Kidney tubule cell (primary cell): ENCODE results near the gene TIMMDC1.

Source experiments
- DNase-seq: peaks from one replicate; pipeline ENCODE4 v3.0.0-alpha.2; 2018; ENCODE audit warnings: low spot score

Gene TIMMDC1, protein sequence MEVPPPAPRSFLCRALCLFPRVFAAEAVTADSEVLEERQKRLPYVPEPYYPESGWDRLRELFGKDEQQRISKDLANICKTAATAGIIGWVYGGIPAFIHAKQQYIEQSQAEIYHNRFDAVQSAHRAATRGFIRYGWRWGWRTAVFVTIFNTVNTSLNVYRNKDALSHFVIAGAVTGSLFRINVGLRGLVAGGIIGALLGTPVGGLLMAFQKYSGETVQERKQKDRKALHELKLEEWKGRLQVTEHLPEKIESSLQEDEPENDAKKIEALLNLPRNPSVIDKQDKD

DNA sequence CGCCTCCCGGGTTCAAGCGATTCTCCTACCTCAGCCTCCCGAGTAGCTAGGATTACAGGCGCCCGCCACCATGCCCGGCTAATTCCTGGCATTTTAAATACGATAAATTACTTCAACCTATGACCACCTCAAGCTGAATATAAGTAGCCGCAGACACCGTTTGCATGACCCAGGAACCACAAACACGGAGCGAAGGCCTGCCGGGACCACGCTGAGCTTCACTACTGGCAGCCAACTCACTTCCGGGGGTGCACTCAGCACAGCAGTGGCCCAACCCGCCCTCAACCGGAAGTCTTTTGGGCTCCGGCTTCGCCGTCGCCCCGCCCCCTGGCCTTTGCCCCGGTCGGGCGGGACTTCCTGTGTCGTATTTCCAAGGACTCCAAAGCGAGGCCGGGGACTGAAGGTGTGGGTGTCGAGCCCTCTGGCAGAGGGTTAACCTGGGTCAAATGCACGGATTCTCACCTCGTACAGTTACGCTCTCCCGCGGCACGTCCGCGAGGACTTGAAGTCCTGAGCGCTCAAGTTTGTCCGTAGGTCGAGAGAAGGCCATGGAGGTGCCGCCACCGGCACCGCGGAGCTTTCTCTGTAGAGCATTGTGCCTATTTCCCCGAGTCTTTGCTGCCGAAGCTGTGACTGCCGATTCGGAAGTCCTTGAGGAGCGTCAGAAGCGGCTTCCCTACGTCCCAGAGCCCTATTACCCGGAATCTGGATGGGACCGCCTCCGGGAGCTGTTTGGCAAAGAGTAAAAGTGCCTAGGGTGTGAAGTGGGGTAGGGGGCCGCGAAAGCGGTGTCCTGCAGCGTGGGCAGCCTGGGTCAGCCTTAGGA lies at the start of gene TIMMDC1:
TSS of gene TIMMDC1 (plus strand) at position 362 of the 826 bp plus-strand sequence. CDS start at position 549, 187 bp downstream.
- DNase-seq: peak; percentile 98

DNA sequence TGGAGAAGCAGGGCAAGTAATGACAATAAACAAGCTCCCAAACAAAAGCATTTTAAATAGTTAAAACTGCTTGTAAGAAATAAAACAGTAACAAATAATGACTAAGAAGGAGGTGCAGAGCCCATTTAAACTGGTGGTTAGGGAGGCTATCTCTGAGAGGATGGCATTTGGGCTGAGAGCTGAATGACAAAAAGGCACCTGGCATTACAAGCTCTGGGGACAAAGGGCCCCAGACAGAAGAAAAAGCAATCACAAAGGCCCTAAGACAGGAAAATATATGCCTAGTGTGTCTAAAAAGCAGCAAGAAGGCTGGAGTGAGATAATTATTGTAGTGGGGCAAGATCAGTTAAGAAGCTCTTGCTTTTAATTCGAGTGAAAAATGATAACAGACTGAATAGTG lies 44.5 kb upstream of the TIMMDC1 start:
- no peak for DNase-seq

DNA sequence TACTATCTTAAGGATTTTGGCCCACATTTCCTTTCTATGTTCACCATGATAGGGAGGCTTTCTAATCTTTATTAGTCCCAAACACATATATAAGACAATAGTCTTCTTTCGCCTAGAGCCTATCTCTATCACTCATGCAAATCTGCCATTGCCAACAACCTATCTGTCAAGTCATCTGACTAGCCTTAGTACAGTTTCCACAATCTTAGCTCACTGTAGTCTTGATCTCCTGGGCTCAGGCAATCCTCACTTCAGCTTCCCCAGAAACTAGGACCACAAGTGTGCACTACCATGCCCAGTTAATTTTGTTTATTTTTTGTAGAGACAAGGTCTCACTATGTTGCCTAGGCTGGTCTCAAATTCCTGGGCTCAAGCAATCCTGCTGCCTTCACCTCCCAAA lies 41.9 kb upstream of the TIMMDC1 start:
- no peak for DNase-seq

DNA sequence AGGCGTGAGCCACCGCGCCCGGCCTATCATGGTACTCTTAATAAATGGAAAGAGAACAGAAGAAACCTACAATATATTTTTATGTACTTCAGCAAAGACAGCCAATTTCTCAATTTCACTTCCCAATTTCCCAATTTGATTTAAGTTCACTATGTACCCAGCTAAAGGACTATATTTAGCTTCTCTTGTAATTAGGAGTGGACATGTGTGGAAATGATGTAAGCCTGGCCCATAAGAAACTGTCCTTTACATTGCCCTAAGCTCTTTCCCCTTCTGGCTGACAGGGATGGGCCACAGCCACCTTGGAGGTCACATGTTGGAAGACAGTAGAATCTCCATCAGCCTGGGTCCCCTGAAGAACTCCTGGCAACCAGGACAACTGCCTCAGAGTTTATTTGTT lies 41.1 kb upstream of the TIMMDC1 start:
- DNase-seq: no peak

DNA sequence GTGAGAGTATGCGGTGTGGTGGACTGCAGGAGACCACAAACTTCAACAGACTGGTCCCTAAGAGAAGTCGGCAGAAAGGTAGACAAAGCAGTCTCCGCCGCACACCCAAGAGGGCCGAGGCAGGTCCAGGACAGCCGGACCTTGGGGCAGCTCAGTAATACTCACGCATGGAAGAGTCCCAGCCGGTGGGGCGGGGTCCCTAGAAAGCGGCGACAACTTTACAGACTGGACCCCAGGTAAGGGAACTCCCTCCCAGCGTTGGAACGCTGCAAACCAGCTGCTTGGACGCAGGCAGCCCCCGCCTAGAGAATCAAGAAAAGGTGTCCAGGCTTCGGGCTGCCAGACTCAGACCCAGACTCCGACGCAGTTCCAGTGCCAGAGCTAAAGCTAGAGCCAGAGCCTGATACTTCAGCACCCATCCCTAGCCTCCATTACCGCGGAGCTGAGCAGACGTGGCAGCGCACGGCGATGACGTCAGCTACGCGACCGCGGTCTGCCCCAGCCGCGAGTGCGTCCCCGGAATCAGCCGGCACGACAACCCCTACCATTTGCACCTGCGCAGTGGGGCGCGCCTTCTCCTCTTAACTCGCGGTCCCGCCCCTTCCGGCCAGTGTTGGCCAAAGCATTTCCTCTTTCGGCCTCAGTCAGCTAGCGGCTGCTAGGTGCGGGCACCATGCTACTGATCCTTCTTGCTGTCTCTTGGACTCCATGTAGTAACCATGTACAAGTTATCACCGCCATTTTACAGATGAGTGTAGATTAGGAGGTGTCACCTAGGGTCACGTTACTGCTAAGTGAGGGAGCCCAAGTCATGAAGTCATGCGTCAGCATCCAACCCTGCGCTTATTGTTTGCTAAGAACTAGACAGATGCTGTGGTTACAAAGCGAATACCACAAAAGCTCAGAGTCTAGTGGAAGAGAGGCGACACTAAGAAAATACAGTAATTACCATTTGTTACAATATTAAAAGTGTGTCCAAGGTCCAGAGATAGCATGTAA lies 34.9 kb upstream of the TIMMDC1 start, which contains the start of gene TMEM39A:
TSS of gene TMEM39A (minus strand) at position 445 of the 999 bp plus-strand sequence. CDS start 1,541 bp downstream, outside the sequence.
- peak; percentile 98 for DNase-seq

DNA sequence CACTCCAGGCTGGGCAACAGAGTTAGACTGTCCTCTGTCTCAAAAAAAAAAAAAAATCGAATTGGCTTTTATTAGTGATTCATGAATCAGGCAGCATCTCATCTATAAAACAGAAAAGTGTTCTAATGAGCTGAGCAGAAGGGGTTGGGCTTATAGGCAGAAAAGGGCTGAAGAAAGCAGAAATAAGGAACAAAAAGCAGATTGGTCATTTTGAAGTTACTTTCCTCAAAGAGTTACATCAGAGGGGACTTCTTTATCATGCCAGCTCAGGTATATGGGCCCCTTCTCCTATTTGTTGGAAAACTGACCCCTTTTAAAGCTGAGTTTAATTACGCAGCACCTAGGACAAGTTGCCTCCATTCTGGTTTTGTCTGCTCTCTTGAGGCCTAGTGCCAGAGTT lies 30.3 kb upstream of the TIMMDC1 start:
- no peak for DNase-seq

DNA sequence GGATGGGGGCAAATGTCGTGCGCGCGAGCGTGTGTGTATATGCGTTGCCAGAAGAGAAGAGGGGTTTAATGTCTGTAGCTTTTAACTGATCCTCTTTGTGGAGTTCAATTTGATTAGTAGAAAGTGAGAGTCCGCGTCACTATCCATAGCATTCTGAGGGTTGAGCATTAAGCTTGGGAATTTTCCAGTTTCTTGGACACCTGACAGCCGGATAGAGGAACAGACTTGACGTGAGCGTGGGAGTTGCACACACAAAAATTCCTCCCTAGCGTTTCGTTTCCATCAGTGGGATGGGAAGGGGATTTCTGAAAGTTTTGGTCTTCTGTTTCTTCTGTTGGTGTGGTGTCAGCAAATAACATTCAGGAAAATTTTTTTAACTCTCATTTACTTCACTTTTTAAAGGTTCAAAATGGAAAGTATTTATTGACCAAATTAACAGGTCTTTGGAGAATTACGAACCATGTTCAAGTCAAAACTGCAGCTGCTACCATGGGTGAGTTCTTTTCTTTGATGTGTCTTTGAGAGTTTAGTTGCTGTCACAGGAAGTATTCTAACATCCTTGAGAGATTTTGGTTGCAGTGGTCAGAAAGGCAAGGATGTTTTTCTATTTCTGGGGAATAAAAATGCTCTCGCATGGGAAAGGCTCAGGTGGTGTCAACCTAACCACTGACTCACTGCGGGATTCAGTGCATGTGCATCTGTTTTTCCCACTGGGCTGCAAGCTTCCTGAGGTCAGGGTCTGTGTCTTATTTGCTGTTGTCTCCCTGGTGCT lies 28.7 kb upstream of the TIMMDC1 start:
- DNase-seq: no peak

DNA sequence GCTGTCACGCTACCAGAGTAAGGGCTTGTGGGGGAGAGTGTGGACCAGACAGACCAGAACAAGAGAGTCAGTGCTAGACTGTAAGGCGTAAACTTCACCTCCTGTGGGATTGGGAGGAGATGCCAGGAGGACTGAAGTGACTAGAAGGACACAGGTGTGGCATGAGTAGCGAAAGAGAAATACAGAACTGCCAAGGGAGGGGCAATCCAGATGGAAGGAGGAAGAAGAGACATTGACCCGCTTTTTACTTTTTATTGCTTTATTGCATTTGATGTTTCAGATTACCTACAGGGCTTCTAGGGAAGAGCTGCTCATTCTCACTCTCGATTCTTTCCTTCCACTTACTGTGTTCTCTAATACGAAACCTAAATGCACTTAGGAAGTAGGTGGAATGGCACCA lies 27.5 kb upstream of the TIMMDC1 start:
- DNase-seq: no peak

DNA sequence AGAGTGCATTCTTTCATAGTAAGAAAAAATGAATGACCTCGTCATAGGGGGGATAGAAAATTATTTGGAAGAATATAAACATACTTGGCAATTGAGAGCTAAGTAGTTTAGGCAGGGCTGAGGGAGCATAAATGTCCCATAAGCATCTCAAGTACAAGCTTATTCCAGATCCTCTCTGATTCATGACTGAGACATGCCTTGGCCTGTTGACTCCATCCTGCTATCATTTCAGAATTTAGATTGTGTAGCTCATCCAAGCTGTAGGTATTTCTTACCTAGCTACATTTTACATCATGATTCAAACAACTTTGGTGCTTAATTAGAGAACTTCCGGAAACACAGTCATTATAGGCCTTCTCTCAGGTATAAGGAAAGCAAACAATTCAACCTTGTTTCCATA lies 17.3 kb upstream of the TIMMDC1 start:
- peak; percentile 15 for DNase-seq

DNA sequence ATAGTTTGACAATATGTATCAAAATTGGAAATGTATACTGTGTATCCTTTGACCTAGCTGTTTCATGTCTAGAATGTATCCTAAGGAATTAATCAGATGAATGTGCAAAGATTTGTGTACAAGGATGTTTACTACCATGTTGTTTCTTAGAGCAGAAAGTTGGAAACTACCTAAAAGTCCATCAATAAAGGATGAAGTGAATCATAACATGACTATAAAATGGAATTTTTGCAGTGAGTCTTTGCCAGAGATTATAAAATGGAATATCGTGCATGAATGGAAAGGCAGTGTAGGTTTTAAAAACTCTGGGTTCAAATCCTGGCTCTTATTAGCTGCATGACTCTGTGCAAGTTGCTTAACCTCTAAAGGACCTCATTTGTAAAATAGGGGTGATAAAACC lies 15.2 kb upstream of the TIMMDC1 start:
- DNase-seq: no peak

DNA sequence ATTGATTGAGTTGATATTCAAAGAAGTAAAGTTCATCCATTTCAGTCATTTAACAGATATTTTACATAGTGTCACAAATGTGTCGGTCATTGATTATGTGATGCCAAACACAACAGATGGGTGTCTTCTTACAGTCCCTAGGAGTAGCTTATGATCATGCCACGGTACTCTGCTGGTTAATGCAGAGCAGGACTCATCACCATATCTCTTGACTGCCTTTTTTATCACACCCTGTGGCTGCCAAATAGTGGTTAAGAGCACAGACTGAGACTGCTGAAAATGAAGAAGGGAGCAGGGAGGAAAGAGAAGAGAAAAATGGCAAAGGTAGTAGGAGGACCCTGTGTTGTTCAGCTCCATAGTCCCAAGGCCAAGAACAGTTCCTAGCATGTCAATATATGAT lies 12.8 kb upstream of the TIMMDC1 start:
- DNase-seq: no peak

DNA sequence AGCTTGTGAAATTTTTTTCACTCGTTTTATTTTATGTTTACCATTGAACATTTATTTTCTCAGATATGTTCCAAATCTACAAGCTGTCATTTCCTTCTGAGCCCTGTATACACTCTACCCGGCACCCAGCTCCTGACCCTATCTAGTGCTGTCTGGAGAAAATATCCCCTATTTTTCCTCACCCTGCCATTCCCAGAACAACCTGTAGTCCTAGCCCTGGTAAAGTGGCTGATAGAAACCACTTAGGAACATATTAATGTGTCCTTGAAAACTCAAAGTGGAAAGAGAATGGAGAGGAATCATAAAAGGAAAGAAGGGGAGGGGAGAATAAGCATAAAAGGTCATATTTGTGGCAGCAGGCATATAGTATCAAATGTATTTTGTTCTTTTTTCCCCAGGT lies 8.2 kb upstream of the TIMMDC1 start:
- no peak for DNase-seq

DNA sequence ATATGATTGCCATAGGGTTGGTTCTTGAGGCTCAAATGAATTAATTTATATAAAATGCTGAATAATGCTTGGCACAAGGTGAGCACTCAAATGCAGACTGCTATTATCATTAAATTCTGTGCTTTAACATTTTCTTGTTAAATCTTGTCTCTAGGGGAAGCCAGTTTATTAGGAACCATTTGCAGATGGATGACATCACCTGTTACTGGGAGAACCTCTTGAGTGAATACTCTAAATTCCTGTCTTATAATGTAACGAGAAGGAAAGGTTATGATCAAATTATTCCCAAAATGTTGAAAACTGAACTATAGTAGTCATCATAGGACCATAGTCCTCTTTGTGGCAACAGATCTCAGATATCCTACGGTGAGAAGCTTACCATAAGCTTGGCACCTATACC lies 6.2 kb upstream of the TIMMDC1 start:
- no peak for DNase-seq

DNA sequence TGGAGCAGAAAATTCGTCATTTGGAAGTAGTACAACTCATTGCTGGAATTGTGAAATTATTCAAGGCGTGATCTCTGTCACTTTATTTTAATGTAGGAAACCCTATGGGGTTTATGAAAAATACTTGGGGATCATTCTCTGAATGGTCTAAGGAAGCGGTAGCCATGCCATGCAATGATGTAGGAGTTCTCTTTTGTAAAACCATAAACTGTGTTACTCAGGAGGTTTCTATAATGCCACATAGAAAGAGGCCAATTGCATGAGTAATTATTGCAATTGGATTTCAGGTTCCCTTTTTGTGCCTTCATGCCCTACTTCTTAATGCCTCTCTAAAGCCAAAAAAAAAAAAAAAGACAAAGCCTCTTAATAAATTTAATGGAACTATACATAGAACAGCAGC lies 5.5 kb upstream of the TIMMDC1 start:
- DNase-seq: no peak

DNA sequence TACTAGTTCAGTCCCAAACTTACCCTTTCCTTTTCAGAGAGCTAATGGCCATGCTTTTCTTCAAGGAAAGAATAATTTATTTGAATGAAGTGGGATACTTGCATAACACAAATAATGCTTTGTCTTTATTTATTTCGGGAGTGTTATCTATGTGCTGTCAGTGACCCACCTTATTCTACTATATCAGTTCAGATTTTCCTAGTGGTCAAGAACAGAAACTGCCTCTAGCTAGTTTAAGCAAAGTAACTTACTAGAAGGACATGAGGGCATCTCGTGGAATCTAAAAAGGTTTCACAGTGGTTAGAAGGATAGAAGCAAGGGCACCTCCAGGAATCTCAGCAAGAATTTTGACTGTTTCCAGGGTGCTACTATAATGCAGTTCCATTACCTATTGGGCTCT lies 3.8 kb upstream of the TIMMDC1 start:
- no peak for DNase-seq

DNA sequence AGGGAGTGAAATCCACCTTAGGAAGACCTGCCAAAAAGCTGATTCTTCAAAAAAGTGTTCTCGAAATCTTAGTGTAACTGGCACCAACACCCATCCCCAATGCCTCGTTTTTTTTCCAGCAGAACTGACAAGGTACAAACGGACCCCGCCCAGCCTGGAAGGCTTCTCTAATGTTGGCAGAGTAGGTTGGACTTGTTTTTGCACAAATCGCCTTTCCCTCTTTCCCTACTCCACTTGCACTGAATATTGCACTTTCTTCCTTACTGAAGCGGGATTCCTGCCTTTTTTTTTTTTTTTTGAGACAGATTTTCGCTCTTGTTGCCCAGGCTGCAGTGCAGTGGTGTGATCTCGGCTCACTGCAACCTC lies 544 bp upstream of the TIMMDC1 start:
- DNase-seq: peak; percentile 16

DNA sequence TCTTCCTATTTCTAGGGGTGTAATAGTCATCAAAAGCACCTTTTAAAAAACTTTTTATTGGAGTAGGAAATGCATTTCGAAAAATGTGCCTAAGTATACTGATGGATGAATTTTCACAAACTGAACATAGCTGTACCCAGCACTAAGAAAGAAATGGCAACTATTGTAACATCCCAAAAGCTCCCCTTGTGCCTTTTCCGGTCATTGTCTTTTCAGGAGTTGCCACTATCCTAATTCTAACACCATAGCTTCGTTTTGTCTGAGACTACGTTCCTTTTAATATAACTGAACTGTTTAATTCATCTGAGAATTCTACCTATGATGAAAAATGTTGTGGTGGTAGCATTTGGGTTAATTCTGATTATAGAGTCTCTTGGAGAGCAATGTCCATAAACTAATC lies 1.9 kb downstream of the TIMMDC1 start:
- DNase-seq: no peak

DNA sequence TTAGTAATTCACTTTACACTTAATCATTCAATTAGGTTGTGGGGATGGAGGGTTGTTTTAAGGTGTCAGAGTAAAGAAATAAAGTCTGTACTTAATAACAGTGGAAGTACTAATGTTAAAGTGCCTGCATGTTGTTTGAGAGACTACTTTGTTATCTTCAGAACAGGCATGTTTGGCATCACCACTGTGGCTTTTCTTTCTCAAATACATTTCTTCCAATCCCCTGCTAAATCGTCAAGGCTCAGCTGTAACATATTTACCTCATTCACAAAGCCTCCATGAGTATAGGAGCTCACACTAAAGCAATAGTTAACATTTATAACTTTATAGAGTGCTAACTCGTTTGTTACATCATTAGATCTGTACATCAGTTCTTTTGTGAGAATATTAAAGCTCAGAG lies 2.6 kb downstream of the TIMMDC1 start:
- no peak for DNase-seq

DNA sequence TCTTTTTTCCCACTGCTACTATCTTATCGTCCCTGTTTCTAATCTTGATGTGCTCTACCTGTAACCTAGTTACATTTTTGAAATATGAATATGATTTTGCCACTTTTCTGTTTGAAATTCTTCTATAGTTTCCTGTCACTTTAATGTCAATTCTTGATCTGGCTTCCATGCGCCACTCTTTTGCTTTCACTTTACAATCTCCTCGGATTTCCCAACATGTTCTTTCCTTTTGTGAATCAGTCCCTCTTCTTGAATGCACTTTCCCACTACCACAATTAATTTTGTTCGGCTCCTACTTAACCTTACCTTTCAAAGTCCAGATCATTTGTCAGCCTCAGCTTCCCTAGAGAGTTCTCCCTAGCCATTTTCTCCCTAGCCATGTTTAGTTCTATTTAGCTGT lies 8.3 kb downstream of the TIMMDC1 start:
- no peak for DNase-seq

DNA sequence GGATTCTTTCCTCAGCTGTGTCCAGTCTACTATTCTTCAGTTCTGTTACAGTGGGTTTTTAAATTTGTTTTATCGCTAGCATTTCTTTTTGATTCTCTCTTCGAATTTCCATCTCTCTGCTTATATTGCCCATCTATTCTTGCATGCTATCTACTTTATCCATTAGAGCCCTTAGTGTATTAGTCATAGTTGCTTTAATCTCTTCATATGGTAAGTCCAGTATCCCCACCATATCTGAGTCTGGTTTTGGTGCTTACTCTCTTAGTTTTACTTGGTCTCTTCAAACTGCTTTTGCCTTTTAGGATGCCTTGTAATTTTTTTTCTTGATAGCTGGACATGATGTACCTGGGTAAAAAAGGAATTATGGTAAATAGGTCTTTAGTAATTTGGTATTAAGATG lies 9.1 kb downstream of the TIMMDC1 start:
- no peak for DNase-seq

DNA sequence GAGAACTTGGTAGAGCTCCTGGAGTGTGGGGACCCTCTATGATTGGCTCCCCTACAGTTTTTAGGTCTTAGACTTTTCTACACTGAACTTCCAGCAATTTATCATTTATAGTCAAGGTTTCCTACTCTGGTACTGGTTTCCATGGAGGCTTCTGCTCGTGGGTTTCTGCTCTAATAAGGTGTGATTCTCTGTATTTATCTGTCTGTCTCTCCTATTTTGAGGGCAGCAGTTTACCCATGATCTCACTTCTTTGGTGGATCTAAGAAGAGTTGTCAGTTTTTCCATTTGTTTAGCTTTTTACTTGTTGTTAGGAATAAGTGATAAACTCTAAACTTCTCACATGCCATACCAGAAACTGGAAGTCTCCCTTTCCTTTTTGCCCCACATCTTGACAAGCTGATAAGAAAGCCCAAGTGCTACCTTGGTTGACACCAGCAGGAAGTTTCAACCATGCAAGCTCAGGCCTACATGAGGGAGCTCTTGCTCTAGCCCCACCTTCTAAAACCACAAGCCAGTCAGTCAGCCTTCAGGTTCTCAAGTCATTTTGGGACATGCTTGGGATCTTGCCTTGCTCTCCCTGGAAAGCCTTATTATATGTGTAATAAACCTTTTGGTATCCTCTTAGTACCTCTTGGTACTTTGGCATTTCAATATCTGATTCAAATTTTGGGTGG lies 10.0 kb downstream of the TIMMDC1 start:
- no peak for DNase-seq
